Endothelial cell of umbilical vein (primary cell): ENCODE results near the gene ARMCX4. TPM values are rescaled to one million over a fixed set of nuclear protein-coding genes. Genes with fewer than 3 reads are reported as not detected.

ENCODE experiments used
- BruUV-seq: library from RNA; stranded (reverse); fragments of 400-500 nt; replicated peaks from 2 replicates; lab custom pipeline; 2021; lab: Mats Ljungman, UMichigan
- CTCF ChIA-PET: fragments of 300-600, 350-600 bp; sonication (Branson Sonifier 250); formaldehyde crosslinking; loops from one replicate; lab custom pipeline; 2021; ENCODE audit warnings: antibody characterized with exemption, inconsistent platforms; lab: Charles Lee
- POLR2A ChIA-PET: fragments of 300-600, 350-600 bp; sonication (Branson Sonifier 250); formaldehyde crosslinking; loops from one replicate; lab custom pipeline; 2021; ENCODE audit warnings: antibody characterized with exemption, inconsistent platforms; lab: Charles Lee
- DNase-seq: peaks from one replicate; pipeline ENCODE4 v3.0.0-alpha.2; 2011; ENCODE audit warnings: low read depth, low spot score
- FAIRE-seq: peaks from 2 replicates; lab custom pipeline; 2011; peaks lifted over from hg19 to GRCh38; lab: Jason Lieb, UNC
- H2AFZ ChIP-seq: 2 replicates; pipeline ENCODE4 v1.6.0; 2012; ENCODE audit warnings: low read depth, low read length, control low read depth, inconsistent platforms
- H3K27ac ChIP-seq: 2 replicates; pipeline ENCODE4 v1.5.1; 2011; ENCODE audit warnings: low read depth, mild to moderate bottlenecking, control low read depth, low read length, moderate library complexity; ENCODE audit not compliant: insufficient read depth
- H3K27me3 ChIP-seq, 2 experiments: 2 replicates each; pipeline versions ENCODE4 v1.6.0 to v1.6.1; 2011; ENCODE audit warnings: low read length in 2 of 2, mixed read lengths in 1 of 2; ENCODE audit not compliant: control insufficient read depth in 2 of 2, insufficient read depth in 2 of 2
- H3K36me3 ChIP-seq, 2 experiments: 2 replicates in 1 of 2; 3 replicates in 1 of 2; pipeline ENCODE4 v1.5.1; 2011; ENCODE audit warnings: low read length in 2 of 2, mild to moderate bottlenecking in 1 of 2, moderate library complexity in 1 of 2; ENCODE audit not compliant: control insufficient read depth in 2 of 2, insufficient read depth in 2 of 2; ENCODE audit errors: extremely low read depth in 1 of 2
- H3K4me1 ChIP-seq: 3 replicates; pipeline ENCODE4 v1.5.1; 2011; ENCODE audit warnings: mild to moderate bottlenecking, low read length; ENCODE audit not compliant: control insufficient read depth, insufficient read depth; ENCODE audit errors: extremely low read depth
- H3K4me2 ChIP-seq: 2 replicates; pipeline ENCODE4 v1.6.1; 2011; ENCODE audit warnings: low read length, control low read depth, mixed read lengths; ENCODE audit not compliant: insufficient read depth
- H3K4me3 ChIP-seq, 3 experiments: fragments of 200-600 bp in 1 of 3; sonication (generic), shearing (Covaris generic) in 1 of 3; replicated peaks in 1 of 3; 2 replicates each; pipeline ENCODE4 v1.5.1; 2011 to 2016; ENCODE audit warnings: control low read depth in 3 of 3, low read length in 3 of 3, mild to moderate bottlenecking in 2 of 3, inconsistent platforms in 1 of 3, low read depth in 1 of 3, moderate library complexity in 1 of 3; ENCODE audit not compliant: insufficient read depth in 1 of 3
- H3K79me2 ChIP-seq: 2 replicates; pipeline ENCODE4 v1.6.0; 2012; ENCODE audit warnings: low read length, inconsistent platforms; ENCODE audit not compliant: control insufficient read depth, insufficient read depth
- H3K9ac ChIP-seq: replicated peaks from 2 replicates; pipeline ENCODE3; 2011; ENCODE audit warnings: low read length, control low read depth; ENCODE audit not compliant: insufficient read depth; ENCODE audit errors: extremely low read depth
- H3K9me1 ChIP-seq: replicated peaks from 3 replicates; pipeline ENCODE4 v1.6.0; 2011; ENCODE audit warnings: mild to moderate bottlenecking, low read length; ENCODE audit not compliant: control insufficient read depth, insufficient read depth; ENCODE audit errors: extremely low read depth
- H3K9me3 ChIP-seq: replicated peaks from 2 replicates; pipeline ENCODE4 v1.5.1; 2012; ENCODE audit warnings: low read length, inconsistent platforms; ENCODE audit not compliant: control insufficient read depth, insufficient read depth
- H4K20me1 ChIP-seq: replicated peaks from 2 replicates; pipeline ENCODE3; 2011; ENCODE audit warnings: mild to moderate bottlenecking, low read length; ENCODE audit not compliant: control insufficient read depth, insufficient read depth; ENCODE audit errors: extremely low read depth
- CTCF ChIP-seq, 2 donors: IDR thresholded peaks; 1 replicate in 1 of 2; 2 replicates in 1 of 2; pipeline ENCODE4 v1.5.1; 2011; ENCODE audit warnings: low read length in 2 of 2, mild to moderate bottlenecking in 2 of 2, moderate library complexity in 2 of 2, control low read depth in 1 of 2, inconsistent platforms in 1 of 2, low read depth in 1 of 2; ENCODE audit not compliant: insufficient read depth in 1 of 2; ENCODE audit errors: extremely low read depth in 1 of 2
- EZH2 ChIP-seq: IDR thresholded peaks from 2 replicates; pipeline ENCODE4 v1.6.1; 2012; ENCODE audit warnings: borderline replicate concordance, low read depth, mild to moderate bottlenecking, moderate library complexity, low read length, inconsistent platforms; ENCODE audit not compliant: severe bottlenecking
- FOS ChIP-seq: IDR thresholded peaks from 2 replicates; pipeline ENCODE4 v1.6.1; 2011; ENCODE audit warnings: mild to moderate bottlenecking, low read length, moderate library complexity, borderline replicate concordance; ENCODE audit not compliant: insufficient read depth
- GATA2 ChIP-seq: IDR thresholded peaks from 2 replicates; pipeline ENCODE4 v1.7.0; 2011; ENCODE audit warnings: low read depth, mild to moderate bottlenecking, moderate library complexity, mixed read lengths, low read length; ENCODE audit not compliant: insufficient read length, insufficient read depth
- JUN ChIP-seq: IDR thresholded peaks from 2 replicates; pipeline ENCODE4 v1.6.1; 2011; ENCODE audit warnings: borderline replicate concordance, low read depth; ENCODE audit not compliant: insufficient read length, insufficient read depth
- MAX ChIP-seq: IDR thresholded peaks from 2 replicates; pipeline ENCODE4 v1.6.1; 2011; ENCODE audit not compliant: insufficient read depth, insufficient read length
- MYC ChIP-seq: IDR thresholded peaks from one replicate; pipeline ENCODE4 v1.6.1; 2011; ENCODE audit warnings: mild to moderate bottlenecking, low read depth, low read length
- POLR2A ChIP-seq: IDR thresholded peaks from 2 replicates; pipeline ENCODE4 v1.6.1; 2012; ENCODE audit warnings: low read depth, mild to moderate bottlenecking, control low read depth, low read length
- POLR2AphosphoS5 ChIP-seq: IDR thresholded peaks from 2 replicates; pipeline ENCODE4 v1.6.1; 2012; ENCODE audit warnings: low read depth, mild to moderate bottlenecking, control low read depth, low read length, moderate library complexity; ENCODE audit not compliant: insufficient read depth
- dilution Hi-C: fragments of 300-500 bp; cut with MboI; formaldehyde crosslinking; loops from one replicate; pipeline ENCODE4 v1.15.0; 2019; ENCODE audit warnings: low sequenced_read_pairs; ENCODE audit not compliant: extremely low pct_ligation_motif_present
- intact Hi-C: fragments of 100-400 bp; cut with micrococcal nuclease; formaldehyde crosslinking; loops from one replicate; pipeline ENCODE4 v1.10.0; 2022
- polyA plus RNA-seq, 4 experiments: library from polyadenylated mRNA; depleted of rRNA in 3 of 4; stranded (reverse) in 3 of 4; unstranded in 1 of 4; fragments of >200 nt; gene quantifications; 2 replicates each; pipeline versions ENCODE4 v1.2.1 to v1.2.3, GENCODE V29; 2011 to 2012; ENCODE audit warnings: missing spikeins in 1 of 4
- total RNA-seq: library from RNA; stranded (reverse); gene quantifications from 2 replicates; pipeline ENCODE4 v1.2.3, GENCODE V29; 2021

The ARMCX4 gene
- total and polyA plus RNA-seq, 2 donors (not counting 3 experiments of a cell fraction or from before 2014, with no cell fraction given), result 4.7 to 19.9 TPM

GRCh38 chrX:101484135-101484534, 1.1 kb upstream of the ARMCX4 start:
- Histone ChIP-seq H3K4me1 (no peaks in the 10 kb centered on the region), H3K36me3 (peaks cover 0 to 9% of the 10 kb centered on the region in 2 experiments), H3K9me1 (no peaks in the 10 kb centered on the region), H3K27me3 (no peaks in the 10 kb centered on the region), H3K79me2 (no peaks in the 10 kb centered on the region), H3K4me3 (no peak overlapping the region), H3K27ac (no peak overlapping the region), H4K20me1 (no peaks in the 10 kb centered on the region), H3K9me3 (no peaks in the 10 kb centered on the region), H3K4me2 (no peak overlapping the region), H3K9ac (no peak overlapping the region), H2AFZ (no peak overlapping the region)
- ChIA-PET POLR2A (no interaction called here), CTCF (interaction anchor here (1.0 kb wide), 1 partner anchor 19 kb away, joined by 3 read pairs; no protein-coding TSS in a partner anchor)
- DNase-seq (no peak), FAIRE-seq (no peak)
- TF ChIP-seq JUN (no peak), GATA2 (no peak), FOS (no peak), MAX (no peak), EZH2 (no peak)
- no TSS peak for BruUV-seq
- intact Hi-C loops (loop anchor here (2.0 kb wide), 1 partner anchor 67 kb away; the partner anchor contains the start of gene ARMCX1), dilution Hi-C loops (no loop called here)

- Histone ChIP-seq H3K9ac (no peak overlapping the region), H3K4me2 (no peak overlapping the region), H4K20me1 (no peaks in the 10 kb centered on the region), H3K27ac (no peak overlapping the region), H3K9me3 (no peaks in the 10 kb centered on the region), H3K36me3 (peaks cover 0 to 9% of the 10 kb centered on the region in 2 experiments), H2AFZ (no peak overlapping the region), H3K9me1 (no peaks in the 10 kb centered on the region), H3K79me2 (no peaks in the 10 kb centered on the region), H3K4me3 (no peak overlapping the region), H3K27me3 (no peaks in the 10 kb centered on the region), H3K4me1 (no peaks in the 10 kb centered on the region)
- intact Hi-C loops, result no loop called here
- TF ChIP-seq POLR2AphosphoS5 (no peak), EZH2 (no peak), MAX (no peak), POLR2A (no peak), JUN (no peak), MYC (no peak), CTCF (IDR thresholded peaks at IDR 0.05; ENCODE audit: extremely low read depth in 1 of 2, insufficient read depth in 1 of 2, low read depth in 1 of 2, low read length in 2 of 2) (no peak), FOS (no peak), GATA2 (no peak)
- no peak for FAIRE-seq
- no peak for DNase-seq
- POLR2A ChIA-PET, result no interaction called here
- CTCF ChIA-PET, result no interaction called here
- dilution Hi-C loops, result no loop called here
- BruUV-seq, result no TSS peak
Measured at GRCh38 chrX:101488796-101489195, 3.5 kb downstream of the ARMCX4 start.
